ENCODE data around the gene DST. TPM values are rescaled to one million over a fixed set of nuclear protein-coding genes. Genes with fewer than 3 reads are reported as not detected.

Gene DST
- total RNA-seq, 1 experiment from 2014 or later = 91.9 TPM

DNA sequence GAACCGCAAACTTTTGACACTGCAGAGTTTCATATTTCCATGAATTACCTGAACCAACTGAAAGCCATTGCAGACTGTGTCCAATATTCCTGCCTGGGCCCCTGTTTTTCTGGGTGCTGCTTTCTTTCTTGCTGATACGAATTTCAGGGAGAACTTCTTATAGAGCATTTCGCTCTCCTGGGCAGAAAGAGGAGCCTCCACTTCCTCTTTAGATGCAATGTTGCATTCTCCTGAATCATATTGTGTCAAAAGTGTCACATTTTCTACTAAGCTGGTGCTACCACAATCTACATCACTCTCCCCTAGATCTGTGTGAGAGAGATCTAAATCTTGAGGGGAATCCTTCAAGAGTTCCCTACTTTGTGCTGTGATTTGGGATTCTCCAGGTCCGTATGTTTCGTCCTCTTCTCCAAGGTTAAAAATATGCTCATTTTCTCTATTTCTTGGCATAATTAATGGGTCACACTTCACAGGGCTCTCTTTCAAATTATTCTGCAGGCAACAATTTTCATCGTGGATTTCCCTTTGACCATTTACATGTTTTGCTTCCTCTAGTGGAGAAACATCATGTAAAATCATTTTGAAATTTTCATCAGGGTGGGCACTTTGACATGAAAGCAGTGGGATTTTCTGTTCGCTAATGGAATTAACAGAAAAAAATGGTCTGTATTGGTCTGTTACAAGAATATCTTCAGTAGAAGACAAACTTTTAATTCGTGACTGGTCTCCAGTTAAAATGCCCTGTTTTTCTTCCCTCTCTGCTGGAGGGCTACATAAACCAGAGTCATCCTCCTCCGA is 102.3 kb downstream of the DST start:
- H3K4me1 Mint-ChIP-seq = peaks cover 22 to 23% of the 10 kb centered on the region in 2 experiments
- H3K27ac Mint-ChIP-seq = no peak overlapping the region
- H3K4me2 ChIP-seq (ENCODE audit: insufficient read depth, insufficient read length, low read length) = no peak overlapping the region
- H3K4ac ChIP-seq (ENCODE audit: low read depth, low read length) = no peak overlapping the region
- no peak overlapping the region for H3K18ac ChIP-seq (ENCODE audit: insufficient read length, low read depth, low read length)
- no peak overlapping the region for H3K9ac ChIP-seq (ENCODE audit: extremely low read depth, insufficient read length, low read length)
- H2BK15ac ChIP-seq (ENCODE audit: low read depth, low read length) = no peak overlapping the region
- no peak overlapping the region for H3K27ac ChIP-seq (ENCODE audit: insufficient read length, low read depth, low read length)
- H3K4me1 ChIP-seq (ENCODE audit: insufficient read depth, low read length) = peaks cover 4% of the 10 kb centered on the region; the same call in 1 of the 2 replicates
- no peak overlapping the region for H2AFZ ChIP-seq (ENCODE audit: low read length)
- H3K79me2 ChIP-seq (ENCODE audit: insufficient read depth, low read length) = no peaks in the 10 kb centered on the region
- H3K79me1 ChIP-seq (ENCODE audit: insufficient read depth, low read depth, low read length, poor library complexity, severe bottlenecking) = no peaks in the 10 kb centered on the region
- H3K14ac ChIP-seq (ENCODE audit: insufficient read depth, low read length) = no peak overlapping the region
- no peak overlapping the region for H2BK120ac ChIP-seq (ENCODE audit: low read depth, low read length, poor library complexity, severe bottlenecking)
- no peaks in the 10 kb centered on the region for H3K23me2 ChIP-seq (ENCODE audit: insufficient read length, low read depth, low read length, poor library complexity, severe bottlenecking)
- no peaks in the 10 kb centered on the region for H3K27me3 Mint-ChIP-seq (ENCODE audit: low read depth)
- H3K27me3 ChIP-seq (ENCODE audit: insufficient read depth, low read length) = no peaks in the 10 kb centered on the region
- H2AK5ac ChIP-seq (ENCODE audit: insufficient read length, low read length) = no peak overlapping the region
- H2BK20ac ChIP-seq (ENCODE audit: low read depth, low read length, poor library complexity, severe bottlenecking) = no peak overlapping the region
- no peak overlapping the region for H3K23ac ChIP-seq (ENCODE audit: insufficient read length, low read depth, low read length)
- no CpG with 5 or more reads among the region's 9 CpGs for WGBS (ENCODE audit: extremely low coverage, insufficient read length, low lambda C conversion rate)
- DNase-seq = no peak
- H2BK12ac ChIP-seq (ENCODE audit: insufficient read length, low read depth, low read length) = no peak overlapping the region
- H3K4me3 Mint-ChIP-seq = no peak overlapping the region
- no peak overlapping the region for H3K56ac ChIP-seq (ENCODE audit: insufficient read length, low read depth, low read length)
- H4K20me1 ChIP-seq (ENCODE audit: control insufficient read depth, insufficient read depth, insufficient read length) = no peaks in the 10 kb centered on the region
- no peak overlapping the region for H4K8ac ChIP-seq (replicated peaks; ENCODE audit: insufficient read length, low read depth, low read length)
- H3T11ph ChIP-seq (ENCODE audit: low read length) = no peak overlapping the region
- peaks cover 0 to 8% (median 3%) of the 10 kb centered on the region in 3 experiments; a peak in 4 of 7 replicates for H3K36me3 Mint-ChIP-seq (ENCODE audit: insufficient read depth in 1 of 3, low read depth in 3 of 3)
- TF ChIP-seq, protein P1, sequence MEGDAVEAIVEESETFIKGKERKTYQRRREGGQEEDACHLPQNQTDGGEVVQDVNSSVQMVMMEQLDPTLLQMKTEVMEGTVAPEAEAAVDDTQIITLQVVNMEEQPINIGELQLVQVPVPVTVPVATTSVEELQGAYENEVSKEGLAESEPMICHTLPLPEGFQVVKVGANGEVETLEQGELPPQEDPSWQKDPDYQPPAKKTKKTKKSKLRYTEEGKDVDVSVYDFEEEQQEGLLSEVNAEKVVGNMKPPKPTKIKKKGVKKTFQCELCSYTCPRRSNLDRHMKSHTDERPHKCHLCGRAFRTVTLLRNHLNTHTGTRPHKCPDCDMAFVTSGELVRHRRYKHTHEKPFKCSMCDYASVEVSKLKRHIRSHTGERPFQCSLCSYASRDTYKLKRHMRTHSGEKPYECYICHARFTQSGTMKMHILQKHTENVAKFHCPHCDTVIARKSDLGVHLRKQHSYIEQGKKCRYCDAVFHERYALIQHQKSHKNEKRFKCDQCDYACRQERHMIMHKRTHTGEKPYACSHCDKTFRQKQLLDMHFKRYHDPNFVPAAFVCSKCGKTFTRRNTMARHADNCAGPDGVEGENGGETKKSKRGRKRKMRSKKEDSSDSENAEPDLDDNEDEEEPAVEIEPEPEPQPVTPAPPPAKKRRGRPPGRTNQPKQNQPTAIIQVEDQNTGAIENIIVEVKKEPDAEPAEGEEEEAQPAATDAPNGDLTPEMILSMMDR (conservative IDR thresholded peaks at IDR 0.05) = no peak
- no peak overlapping the region for H4K5ac ChIP-seq (ENCODE audit: insufficient read length, low read depth, low read length)
- no peak overlapping the region for H4K91ac ChIP-seq (ENCODE audit: insufficient read length, low read depth, low read length)
- H2BK5ac ChIP-seq (ENCODE audit: insufficient read length, low read length) = no peak overlapping the region
- H3K9me3 Mint-ChIP-seq = no peaks in the 10 kb centered on the region
- no peaks in the 10 kb centered on the region for H3K9me3 ChIP-seq (ENCODE audit: control insufficient read depth, low read depth, low read length)
